HUES6 (cell line): Measurements from ENCODE around the gene RBBP8NL.
"Not testable (repeated sequence)": the region's sequence is repeated elsewhere in the genome, so short reads cannot be mapped to it uniquely, and the experiment has no call there.

Experiments used
- H3K27ac ChIP-seq: 2 replicates; pipeline ENCODE4 v1.7.0; 2013; ENCODE audit warnings: low read depth, mild to moderate bottlenecking, low read length, inconsistent platforms
- H3K27me3 ChIP-seq: 2 replicates; pipeline ENCODE4 v1.6.1; 2013; ENCODE audit warnings: low read length; ENCODE audit not compliant: control insufficient read depth, insufficient read depth
- H3K36me3 ChIP-seq: 2 replicates; pipeline ENCODE4 v1.6.1; 2013; ENCODE audit warnings: low read length; ENCODE audit not compliant: control insufficient read depth, insufficient read depth
- H3K4me1 ChIP-seq: 2 replicates; pipeline ENCODE4 v1.6.1; 2013; ENCODE audit warnings: low read length; ENCODE audit not compliant: control insufficient read depth, insufficient read depth
- H3K4me3 ChIP-seq: 2 replicates; pipeline ENCODE4 v1.5.1; 2013; ENCODE audit warnings: low read depth, low read length
- H3K9ac ChIP-seq: one replicate; pipeline ENCODE4 v1.6.1; 2013; ENCODE audit warnings: mild to moderate bottlenecking, low read length
- H3K9me3 ChIP-seq: 2 replicates; pipeline ENCODE4 v1.6.1; 2013; ENCODE audit warnings: low read depth, low read length; ENCODE audit not compliant: control insufficient read depth, insufficient read depth

Gene RBBP8NL

DNA sequence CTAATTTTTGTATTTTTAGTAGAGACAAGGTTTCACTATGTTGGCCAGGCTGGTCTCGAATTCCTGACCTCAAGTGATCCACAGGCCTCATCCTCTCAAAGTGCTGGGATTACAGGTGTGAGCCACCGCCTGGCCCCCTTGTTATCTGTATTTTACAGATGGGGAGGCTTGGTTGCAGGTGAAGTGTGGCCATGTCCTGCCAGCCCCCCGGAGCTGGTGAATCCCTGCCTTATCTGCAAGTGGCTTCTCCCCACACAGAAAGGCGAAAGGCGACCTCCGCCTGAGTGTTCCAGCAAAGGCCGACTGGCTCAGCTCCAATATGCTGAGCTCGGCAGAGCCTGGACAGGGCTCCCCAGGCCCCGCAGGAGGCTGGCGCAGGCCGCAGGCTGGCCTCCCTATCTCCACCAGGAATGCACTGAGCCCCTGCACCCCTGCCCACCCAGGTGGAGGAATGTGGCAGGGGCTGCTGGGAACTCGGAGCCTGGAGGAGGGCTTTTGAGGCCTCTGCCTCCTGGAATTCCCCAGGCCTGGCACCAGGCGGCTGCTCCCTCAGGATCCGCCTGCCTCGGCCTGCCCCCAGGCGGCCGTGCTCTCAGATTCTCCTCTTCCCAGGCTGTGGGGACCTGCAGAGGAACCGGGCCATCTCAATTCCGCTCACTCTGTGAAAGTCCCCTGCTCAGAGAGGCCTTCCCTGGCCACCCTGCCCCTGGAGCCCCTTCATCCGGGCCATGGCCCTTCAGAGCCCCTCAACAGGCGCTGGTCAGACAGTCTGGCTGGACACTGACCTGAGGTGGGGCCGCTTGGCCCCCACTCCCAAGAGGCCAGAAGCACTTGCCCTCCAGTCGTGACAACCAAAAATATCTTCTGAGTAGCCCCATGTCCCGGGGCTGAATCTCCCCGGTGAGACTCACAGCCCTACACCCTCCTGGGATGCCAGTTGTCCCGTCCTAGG, 51.0 kb downstream of the RBBP8NL start:
- no peaks in the 10 kb centered on the region for H3K27me3 ChIP-seq
- H3K4me3 ChIP-seq = no peak overlapping the region
- H3K27ac ChIP-seq = peak overlapping the region; percentile 18; the same call in 1 of the 2 replicates
- H3K9me3 ChIP-seq = no peaks in the 10 kb centered on the region
- H3K4me1 ChIP-seq = peaks cover 45% of the 10 kb centered on the region
- no peaks in the 10 kb centered on the region for H3K36me3 ChIP-seq
- H3K9ac ChIP-seq = peak overlapping the region; percentile 28

GRCh38 chr20:62374331-62375152, 52.8 kb downstream of the RBBP8NL start:
- H3K4me1 ChIP-seq = peaks cover 55% of the 10 kb centered on the region
- no peaks in the 10 kb centered on the region for H3K36me3 ChIP-seq
- H3K27ac ChIP-seq = no peak overlapping the region
- no peaks in the 10 kb centered on the region for H3K27me3 ChIP-seq
- H3K9me3 ChIP-seq = no peaks in the 10 kb centered on the region
- H3K4me3 ChIP-seq = no peak overlapping the region
- H3K9ac ChIP-seq = no peak overlapping the region

DNA sequence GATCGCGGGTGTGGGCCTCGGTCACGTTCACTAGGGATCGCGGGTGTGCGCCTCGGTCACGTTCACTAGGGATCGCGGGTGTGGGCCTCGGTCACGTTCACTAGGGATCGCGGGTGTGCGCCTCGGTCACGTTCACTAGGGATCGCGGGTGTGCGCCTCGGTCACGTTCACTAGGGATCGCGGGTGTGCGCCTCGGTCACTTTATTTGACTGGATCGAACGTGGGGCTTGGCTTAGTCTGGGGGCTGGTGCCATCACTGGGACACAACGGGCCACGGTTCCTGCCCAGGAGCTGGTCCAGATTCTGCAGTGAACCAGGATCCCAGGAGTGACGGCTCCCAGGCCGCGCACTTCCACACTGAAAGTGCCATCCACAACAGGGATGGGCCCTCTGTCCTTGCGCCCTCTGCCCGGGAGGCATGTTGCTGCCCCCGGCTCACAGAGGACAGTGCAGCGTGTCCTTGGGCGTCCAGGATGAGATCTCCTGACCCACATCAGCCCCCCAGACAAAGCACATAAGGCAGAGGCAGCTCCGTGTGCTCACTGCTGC, 53.6 kb downstream of the RBBP8NL start:
- H3K27ac ChIP-seq, H3K36me3 ChIP-seq, H3K9me3 ChIP-seq, H3K9ac ChIP-seq, H3K27me3 ChIP-seq, H3K4me3 ChIP-seq: not testable (repeated sequence)
- peaks cover 60% of the 10 kb centered on the region for H3K4me1 ChIP-seq

GRCh38 chr20:62372042-62372993, 55.0 kb downstream of the RBBP8NL start:
- H3K9ac ChIP-seq = no peak overlapping the region
- no peak overlapping the region for H3K4me3 ChIP-seq
- H3K9me3 ChIP-seq = no peaks in the 10 kb centered on the region
- H3K27ac ChIP-seq = no peak overlapping the region
- H3K4me1 ChIP-seq = peaks cover 53% of the 10 kb centered on the region
- no peaks in the 10 kb centered on the region for H3K27me3 ChIP-seq
- no peaks in the 10 kb centered on the region for H3K36me3 ChIP-seq

- no peaks in the 10 kb centered on the region for H3K27me3 ChIP-seq
- H3K4me1 ChIP-seq = peaks cover 46% of the 10 kb centered on the region
- H3K9ac ChIP-seq = no peak overlapping the region
- no peaks in the 10 kb centered on the region for H3K36me3 ChIP-seq
- H3K27ac ChIP-seq = no peak overlapping the region
- H3K4me3 ChIP-seq = no peak overlapping the region
- H3K9me3 ChIP-seq = no peaks in the 10 kb centered on the region
Observed at GRCh38 chr20:62371588-62372041, 55.7 kb downstream of the RBBP8NL start.

DNA sequence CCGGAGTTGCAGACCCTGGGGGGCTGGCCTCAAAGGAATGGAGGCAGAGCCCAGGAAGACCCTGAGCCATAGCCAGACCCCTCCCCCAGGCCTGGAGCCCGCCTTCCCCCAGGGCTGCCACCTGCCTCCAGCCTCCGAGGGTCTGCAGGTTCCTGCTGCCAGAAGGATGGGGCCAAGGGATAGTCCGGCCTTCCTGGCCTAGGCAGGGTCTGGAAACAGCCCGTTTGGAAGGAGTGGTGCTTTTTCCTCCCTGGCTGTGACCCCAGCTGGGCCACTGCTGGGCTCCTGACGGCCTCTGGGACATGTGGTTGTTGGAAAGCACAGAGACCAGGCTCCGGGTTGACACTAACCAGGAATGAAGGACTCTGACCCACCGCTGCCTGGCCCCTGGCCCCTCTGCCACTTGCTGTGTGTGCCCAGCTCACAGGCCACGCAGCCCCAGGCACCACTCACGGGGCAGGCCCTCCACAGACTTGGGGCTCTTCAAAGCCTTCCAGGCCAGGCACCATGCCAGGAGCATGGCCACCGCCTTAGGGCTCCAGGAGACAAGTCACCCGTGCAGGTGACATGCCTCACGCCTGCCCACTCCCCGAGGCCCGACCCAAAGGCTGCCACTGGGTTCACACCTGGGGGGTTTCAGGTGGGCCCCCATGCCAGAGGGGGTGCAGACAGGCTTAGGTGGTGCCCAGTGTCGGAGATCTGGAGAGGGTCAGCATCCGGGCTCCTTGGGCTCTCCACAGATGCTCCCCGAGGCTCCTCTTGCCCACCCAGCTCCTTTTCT, 56.3 kb downstream of the RBBP8NL start:
- no peak overlapping the region for H3K4me3 ChIP-seq
- H3K27ac ChIP-seq = no peak overlapping the region
- no peak overlapping the region for H3K9ac ChIP-seq
- peaks cover 41% of the 10 kb centered on the region for H3K4me1 ChIP-seq
- H3K36me3 ChIP-seq = no peaks in the 10 kb centered on the region
- no peaks in the 10 kb centered on the region for H3K9me3 ChIP-seq
- H3K27me3 ChIP-seq = no peaks in the 10 kb centered on the region

DNA sequence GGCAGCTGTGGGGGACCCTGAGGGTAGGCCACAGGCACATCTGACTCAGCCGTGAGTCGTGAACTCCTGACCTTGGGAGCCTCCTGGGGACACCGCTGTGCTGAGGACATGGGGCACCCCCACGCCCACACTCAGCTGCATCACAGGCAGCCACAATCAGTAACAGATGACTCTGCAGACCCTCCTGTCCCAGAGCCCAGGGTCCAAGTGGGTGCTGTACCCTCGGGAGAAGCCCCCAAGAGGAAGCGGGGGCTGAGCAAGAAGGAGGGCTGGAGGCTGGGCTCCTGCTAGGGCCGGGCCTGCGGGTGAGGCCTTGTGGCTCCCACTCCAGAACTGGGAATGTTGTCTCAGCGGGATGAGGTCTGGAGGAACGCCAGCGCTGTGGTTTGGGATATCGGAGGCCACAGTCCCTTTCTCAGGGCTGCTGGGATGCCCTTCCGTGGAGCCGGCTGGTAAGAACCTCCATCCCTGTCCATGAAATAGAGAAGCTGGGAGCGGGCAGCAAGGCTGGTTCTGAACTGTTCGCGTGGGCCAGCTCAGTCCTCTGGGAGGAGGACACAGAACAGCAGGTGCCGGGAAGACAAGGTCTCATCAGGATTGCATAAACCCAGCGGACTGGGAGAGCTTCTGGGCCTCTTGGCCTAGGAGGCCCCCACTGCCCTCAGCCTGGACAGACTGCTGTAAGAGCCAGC, 57.1 kb downstream of the RBBP8NL start:
- 0 out of 2 replicates have a peak overlapping the region, but pooled peaks have one; percentile 25 for H3K27ac ChIP-seq
- H3K4me3 ChIP-seq = no peak overlapping the region
- H3K9me3 ChIP-seq = no peaks in the 10 kb centered on the region
- peak overlapping the region; percentile 29 for H3K9ac ChIP-seq
- H3K36me3 ChIP-seq = 0 out of 2 replicates have a peak, but pooled peaks cover under 1% of the 10 kb centered on the region
- no peaks in the 10 kb centered on the region for H3K27me3 ChIP-seq
- peaks cover 39% of the 10 kb centered on the region for H3K4me1 ChIP-seq

- no peaks in the 10 kb centered on the region for H3K27me3 ChIP-seq
- peak overlapping the region; percentile 29 for H3K9ac ChIP-seq
- H3K4me1 ChIP-seq = peaks cover 40% of the 10 kb centered on the region
- H3K36me3 ChIP-seq = 0 out of 2 replicates have a peak, but pooled peaks cover 6% of the 10 kb centered on the region
- no peaks in the 10 kb centered on the region for H3K9me3 ChIP-seq
- H3K4me3 ChIP-seq = no peak overlapping the region
- H3K27ac ChIP-seq = 0 out of 2 replicates have a peak overlapping the region, but pooled peaks have one; percentile 25
Observed at GRCh38 chr20:62369815-62370114, 57.6 kb downstream of the RBBP8NL start.

DNA sequence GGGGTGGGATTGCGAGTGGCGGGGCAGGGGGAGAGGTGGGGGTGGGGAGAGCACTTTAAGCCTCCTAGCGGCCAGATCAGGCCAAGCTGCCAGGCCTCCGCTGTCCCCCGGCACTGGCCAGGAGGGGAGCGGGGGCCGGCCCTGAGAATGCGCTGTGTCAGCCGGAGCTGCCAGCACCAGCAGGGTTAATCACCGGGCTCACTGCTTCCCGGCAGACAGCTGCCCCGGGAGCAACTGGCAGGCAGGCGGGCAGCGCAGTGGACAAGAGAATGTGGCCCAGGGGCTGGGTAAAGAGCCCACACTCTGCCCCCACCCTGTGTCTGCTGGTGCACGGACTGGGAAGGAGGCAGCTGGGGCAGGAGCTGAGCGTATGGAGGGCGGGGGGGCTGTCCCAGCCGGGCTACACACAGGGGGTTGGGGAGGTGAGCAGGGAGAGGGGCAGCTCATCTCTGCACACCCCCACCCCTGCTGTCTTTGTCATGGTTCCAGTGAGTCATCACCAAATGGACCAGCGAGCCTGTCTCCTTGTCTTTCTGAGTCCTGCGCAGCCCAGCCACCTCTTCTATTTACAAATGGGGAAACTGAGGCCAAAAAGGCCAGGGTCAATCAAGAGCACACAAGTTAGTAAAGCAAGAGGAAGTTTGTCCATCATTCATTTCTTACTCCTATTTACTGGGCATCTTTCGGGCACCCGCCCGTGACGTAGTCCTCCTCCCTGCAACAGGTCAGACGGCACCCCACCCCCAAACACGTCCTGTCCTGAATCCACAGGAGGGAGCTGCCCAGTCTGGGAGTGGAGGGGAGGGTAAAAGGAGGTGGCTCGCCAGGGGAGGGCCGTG, 58.1 kb downstream of the RBBP8NL start:
- Histone ChIP-seq H3K27ac (no peak overlapping the region), H3K4me3 (peak overlapping the region; percentile 58)

More for the DNA sequence above, 58.1 kb downstream of the RBBP8NL start:
- Histone ChIP-seq H3K9ac (peak overlapping the region; percentile 56), H3K9me3 (no peaks in the 10 kb centered on the region), H3K36me3 (0 out of 2 replicates have a peak, but pooled peaks cover 7% of the 10 kb centered on the region), H3K4me1 (peaks cover 43% of the 10 kb centered on the region), H3K27me3 (no peaks in the 10 kb centered on the region)
